OCI-LY1 (cell line): ENCODE data around the gene CBLC.

Experiments used
- H2AFZ ChIP-seq: fragments of 200-600 bp; sonication (generic), shearing (Covaris generic); 2 replicates; pipeline ENCODE4 v1.6.0; 2014; ENCODE audit warnings: antibody characterized with exemption, mild to moderate bottlenecking, low read length
- H3F3A ChIP-seq: fragments of 200-600 bp; sonication (generic), shearing (Covaris generic); 2 replicates; pipeline ENCODE4 v1.6.0; 2014; ENCODE audit warnings: mild to moderate bottlenecking, antibody characterized with exemption, low read length, moderate library complexity; ENCODE audit not compliant: insufficient read depth
- H3K27ac ChIP-seq: fragments of 200-600 bp; sonication (generic); 2 replicates; pipeline ENCODE4 v1.5.1; 2014; ENCODE audit warnings: low read length, mixed run types, mild to moderate bottlenecking, low read depth; ENCODE audit not compliant: poor library complexity, severe bottlenecking
- H3K27me3 ChIP-seq: fragments of 200-600 bp; sonication (generic); 2 replicates; pipeline ENCODE4 v1.6.0; 2014; ENCODE audit warnings: antibody characterized with exemption, mild to moderate bottlenecking, low read length, moderate library complexity; ENCODE audit not compliant: insufficient read depth
- H3K36me3 ChIP-seq: fragments of 200-600 bp; sonication (generic); 2 replicates; pipeline ENCODE4 v1.6.1; 2014; ENCODE audit warnings: mild to moderate bottlenecking, antibody characterized with exemption, low read length, moderate library complexity, mixed read lengths; ENCODE audit not compliant: insufficient read depth
- H3K4me1 ChIP-seq: fragments of 200-600 bp; sonication (generic); 2 replicates; pipeline ENCODE4 v1.5.1; 2014; ENCODE audit warnings: mild to moderate bottlenecking, low read length, moderate library complexity; ENCODE audit not compliant: insufficient read depth, severe bottlenecking
- H3K4me2 ChIP-seq: fragments of 200-600 bp; sonication (generic), shearing (Covaris generic); 2 replicates; pipeline ENCODE4 v1.6.1; 2014; ENCODE audit warnings: low read length
- H3K4me3 ChIP-seq: fragments of 200-600 bp; sonication (generic); 2 replicates; pipeline ENCODE4 v1.5.1; 2014; ENCODE audit warnings: low read length, low read depth, mild to moderate bottlenecking, mixed read lengths; ENCODE audit not compliant: poor library complexity, severe bottlenecking
- H3K79me2 ChIP-seq: fragments of 200-600 bp; shearing (Covaris generic); 2 replicates; pipeline ENCODE4 v1.6.1; 2016; ENCODE audit warnings: mixed run types, low read length, mixed read lengths; ENCODE audit not compliant: insufficient read depth
- H3K9ac ChIP-seq: fragments of 200-600 bp; sonication (generic), shearing (Covaris generic); 2 replicates; pipeline ENCODE4 v1.6.1; 2014; ENCODE audit warnings: mild to moderate bottlenecking, low read length, mixed read lengths
- H3K9me2 ChIP-seq: fragments of 200-600 bp; sonication (generic), shearing (Covaris generic); 2 replicates; pipeline ENCODE4 v1.6.1; 2014; ENCODE audit warnings: low read depth, mild to moderate bottlenecking, low read length, mixed read lengths
- H3K9me3 ChIP-seq: fragments of 200-600 bp; shearing (Covaris generic); 2 replicates; pipeline ENCODE4 v1.6.1; 2014; ENCODE audit warnings: low read length, mixed read lengths
- H4K20me1 ChIP-seq: fragments of 200-600 bp; sonication (generic), shearing (Covaris generic); 2 replicates; pipeline ENCODE4 v1.6.0; 2016; ENCODE audit warnings: mild to moderate bottlenecking, low read length; ENCODE audit not compliant: insufficient read depth
- EZH2 ChIP-seq: fragments of 200-600 bp; sonication (generic), shearing (Covaris generic); IDR thresholded peaks from 2 replicates; pipeline ENCODE4 v1.8.0; 2017; ENCODE audit warnings: borderline replicate concordance, mixed run types, mild to moderate bottlenecking, antibody characterized with exemption, low read length, moderate library complexity, mixed read lengths
- TF ChIP-seq, protein P1 (sequence below): fragments of 200-600 bp; sonication (generic), shearing (Covaris generic); IDR thresholded peaks from 2 replicates; pipeline ENCODE4 v1.5.1; 2017; ENCODE audit warnings: mild to moderate bottlenecking, antibody characterized with exemption, low read length, moderate library complexity, mixed read lengths

The CBLC gene

GRCh38 chr19:44792281-44792680 lies 14.6 kb downstream of the CBLC start:
- H3K9me2 ChIP-seq = no peaks in the 10 kb centered on the region
- no peaks in the 10 kb centered on the region for H3K36me3 ChIP-seq
- no peaks in the 10 kb centered on the region for H3F3A ChIP-seq
- no peaks in the 10 kb centered on the region for H3K79me2 ChIP-seq
- TF ChIP-seq, protein P1, sequence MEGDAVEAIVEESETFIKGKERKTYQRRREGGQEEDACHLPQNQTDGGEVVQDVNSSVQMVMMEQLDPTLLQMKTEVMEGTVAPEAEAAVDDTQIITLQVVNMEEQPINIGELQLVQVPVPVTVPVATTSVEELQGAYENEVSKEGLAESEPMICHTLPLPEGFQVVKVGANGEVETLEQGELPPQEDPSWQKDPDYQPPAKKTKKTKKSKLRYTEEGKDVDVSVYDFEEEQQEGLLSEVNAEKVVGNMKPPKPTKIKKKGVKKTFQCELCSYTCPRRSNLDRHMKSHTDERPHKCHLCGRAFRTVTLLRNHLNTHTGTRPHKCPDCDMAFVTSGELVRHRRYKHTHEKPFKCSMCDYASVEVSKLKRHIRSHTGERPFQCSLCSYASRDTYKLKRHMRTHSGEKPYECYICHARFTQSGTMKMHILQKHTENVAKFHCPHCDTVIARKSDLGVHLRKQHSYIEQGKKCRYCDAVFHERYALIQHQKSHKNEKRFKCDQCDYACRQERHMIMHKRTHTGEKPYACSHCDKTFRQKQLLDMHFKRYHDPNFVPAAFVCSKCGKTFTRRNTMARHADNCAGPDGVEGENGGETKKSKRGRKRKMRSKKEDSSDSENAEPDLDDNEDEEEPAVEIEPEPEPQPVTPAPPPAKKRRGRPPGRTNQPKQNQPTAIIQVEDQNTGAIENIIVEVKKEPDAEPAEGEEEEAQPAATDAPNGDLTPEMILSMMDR = no peak
- TF ChIP-seq EZH2 = no peak
- H3K27ac ChIP-seq = no peak overlapping the region
- H2AFZ ChIP-seq = no peak overlapping the region
- no peaks in the 10 kb centered on the region for H3K9me3 ChIP-seq
- H3K4me2 ChIP-seq = no peak overlapping the region
- H3K27me3 ChIP-seq = peaks cover 5% of the 10 kb centered on the region; the same call in 1 of the 2 replicates
- no peaks in the 10 kb centered on the region for H4K20me1 ChIP-seq
- H3K9ac ChIP-seq = no peak overlapping the region
- H3K4me3 ChIP-seq = no peak overlapping the region
- no peaks in the 10 kb centered on the region for H3K4me1 ChIP-seq

DNA sequence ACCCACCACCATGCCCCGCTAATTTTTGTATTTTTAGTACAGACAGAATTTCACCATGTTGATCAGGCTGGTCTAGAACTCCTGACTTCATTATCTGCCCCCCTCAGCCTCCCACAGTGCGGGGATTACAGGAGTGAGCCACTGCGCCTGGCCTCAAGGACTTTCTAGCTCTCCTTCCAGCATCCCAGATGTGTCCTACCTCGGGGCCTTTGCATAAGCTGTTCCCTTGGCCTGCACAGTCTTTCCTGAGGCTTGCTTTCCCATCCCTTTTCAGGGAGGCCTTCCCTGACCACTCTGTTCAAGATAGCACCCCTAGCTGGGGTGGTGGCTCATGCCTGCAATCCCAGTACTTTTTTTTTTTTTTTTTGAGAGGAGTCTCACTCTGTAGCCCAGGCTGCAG lies 16.9 kb downstream of the CBLC start:
- Histone ChIP-seq H3K4me1 (no peaks in the 10 kb centered on the region), H3K27ac (no peak overlapping the region), H3K4me3 (no peak overlapping the region), H3K9ac (no peak overlapping the region), H2AFZ (no peak overlapping the region), H3K4me2 (no peak overlapping the region), H3K79me2 (no peaks in the 10 kb centered on the region), H3K9me3 (no peaks in the 10 kb centered on the region), H3K9me2 (no peaks in the 10 kb centered on the region), H3K36me3 (no peaks in the 10 kb centered on the region), H3F3A (no peaks in the 10 kb centered on the region), H3K27me3 (peaks cover 10% of the 10 kb centered on the region; the same call in 1 of the 2 replicates), H4K20me1 (no peaks in the 10 kb centered on the region)
- no peak for TF ChIP-seq EZH2
- TF ChIP-seq, protein P1 = no peak

DNA sequence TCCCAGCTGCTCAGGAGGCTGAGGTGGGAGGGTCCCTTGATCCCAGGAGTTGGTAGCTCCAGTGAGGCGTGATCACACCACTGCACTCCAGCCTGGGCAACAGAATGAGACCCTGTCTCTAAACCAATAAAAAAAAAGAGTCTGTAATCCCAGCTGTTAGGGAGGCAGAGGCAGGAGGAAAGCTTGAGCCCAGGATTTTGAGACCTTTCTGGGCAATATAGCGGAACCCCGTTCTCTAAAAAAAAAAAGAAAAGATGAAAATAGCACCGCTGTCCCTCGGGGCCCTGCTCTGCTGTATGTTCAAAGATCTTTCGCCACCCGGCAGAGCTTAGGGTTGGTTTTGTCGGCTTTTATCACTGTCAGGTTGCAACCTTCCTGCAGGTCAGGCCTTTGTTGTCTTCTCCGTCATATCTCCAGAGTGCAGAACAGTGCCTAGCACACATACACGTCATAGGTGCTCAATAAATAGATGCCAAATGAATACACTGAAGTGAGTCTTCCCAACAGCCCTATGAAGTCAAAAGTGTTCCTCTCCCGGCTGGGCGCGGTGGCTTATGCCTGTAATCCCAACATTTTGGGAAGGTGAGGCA lies 17.8 kb downstream of the CBLC start:
- Histone ChIP-seq H3K36me3 (no peaks in the 10 kb centered on the region), H3K9me3 (no peaks in the 10 kb centered on the region), H3K79me2 (no peaks in the 10 kb centered on the region), H3F3A (no peaks in the 10 kb centered on the region), H4K20me1 (no peaks in the 10 kb centered on the region), H3K27ac (no peak overlapping the region), H3K27me3 (peaks cover 10% of the 10 kb centered on the region; the same call in 1 of the 2 replicates), H3K9me2 (no peaks in the 10 kb centered on the region), H3K4me3 (no peak overlapping the region), H3K4me2 (no peak overlapping the region), H3K4me1 (no peaks in the 10 kb centered on the region), H2AFZ (no peak overlapping the region), H3K9ac (no peak overlapping the region)
- TF ChIP-seq EZH2 = no peak
- TF ChIP-seq, protein P1 = no peak
